Fibroblast of pulmonary artery (primary cell): Measurements from ENCODE around the gene KRT75.
A peak's percentile ranks its signal among the peaks of the same experiment; 100 is the strongest.

ENCODE experiments used
- DNase-seq: peaks from one replicate; pipeline ENCODE4 v3.0.0-alpha.2; 2010; ENCODE audit warnings: low read depth
- H3K4me3 ChIP-seq: replicated peaks from 2 replicates; pipeline ENCODE4 v1.5.1; 2011; ENCODE audit warnings: low read depth, mild to moderate bottlenecking, control low read depth, low read length, moderate library complexity
- CTCF ChIP-seq: IDR thresholded peaks from 2 replicates; pipeline ENCODE4 v1.5.1; 2011; ENCODE audit warnings: mild to moderate bottlenecking, control low read depth, low read length, inconsistent platforms; ENCODE audit errors: missing control alignments

Gene KRT75

GRCh38 chr12:52380271-52380694, 53.9 kb downstream of the KRT75 start:
- TF ChIP-seq CTCF = peak; percentile 70

GRCh38 chr12:52379536-52379935, 54.6 kb downstream of the KRT75 start:
- TF ChIP-seq CTCF = no peak
- no peak for DNase-seq

More at GRCh38 chr12:52380271-52380694, 53.9 kb downstream of the KRT75 start:
- DNase-seq = peak; percentile 50
- H3K4me3 ChIP-seq = no peak overlapping the region

GRCh38 chr12:52378091-52378490, 56.1 kb downstream of the KRT75 start:
- no peak for TF ChIP-seq CTCF
- no peak overlapping the region for H3K4me3 ChIP-seq
- DNase-seq = no peak

More at GRCh38 chr12:52379536-52379935, 54.6 kb downstream of the KRT75 start:
- no peak overlapping the region for H3K4me3 ChIP-seq

GRCh38 chr12:52377266-52377665, 56.9 kb downstream of the KRT75 start:
- TF ChIP-seq CTCF = no peak
- H3K4me3 ChIP-seq = no peak overlapping the region
- no peak for DNase-seq
